Activated T-helper 17 cell treated with anti-CD3 and anti-CD28 coated beads, Interleukin-2, amount 50 U/mL, for 72 hours (primary cell): ENCODE measurements around the gene STXBP1. TPM values are rescaled to one million over a fixed set of nuclear protein-coding genes. Genes with fewer than 3 reads are reported as not detected.

ENCODE experiments used
- ATAC-seq: fragments of 150-1000 bp; cut with Tn5 transposase; replicated peaks from 2 replicates; pipeline ENCODE4 v1.10.0; 2021; ENCODE audit warnings: mild to moderate bottlenecking, moderate library complexity
- H3K27ac Mint-ChIP-seq: one replicate; pipeline ENCODE4 v1.8.0; 2022; ENCODE audit warnings: mixed read lengths
- H3K27me3 Mint-ChIP-seq: one replicate; pipeline ENCODE4 v1.8.0; 2022; ENCODE audit warnings: mixed read lengths
- H3K36me3 Mint-ChIP-seq: one replicate; pipeline ENCODE4 v1.8.0; 2022; ENCODE audit warnings: low read depth, mild to moderate bottlenecking, mixed read lengths
- H3K4me1 Mint-ChIP-seq: one replicate; pipeline ENCODE4 v1.8.0; 2022; ENCODE audit warnings: mixed read lengths
- H3K4me3 Mint-ChIP-seq: one replicate; pipeline ENCODE4 v1.8.0; 2022; ENCODE audit warnings: mild to moderate bottlenecking, mixed read lengths
- H3K9me3 Mint-ChIP-seq: one replicate; pipeline ENCODE4 v1.8.0; 2022; ENCODE audit warnings: mixed read lengths
- total RNA-seq, 2 donors: library from RNA; stranded (reverse); gene quantifications; one replicate each; pipeline ENCODE4 v1.2.3, GENCODE V29; 2022

Gene STXBP1
- total RNA-seq, 2 donors from 2014 or later = 14.7 to 17.1 TPM

DNA sequence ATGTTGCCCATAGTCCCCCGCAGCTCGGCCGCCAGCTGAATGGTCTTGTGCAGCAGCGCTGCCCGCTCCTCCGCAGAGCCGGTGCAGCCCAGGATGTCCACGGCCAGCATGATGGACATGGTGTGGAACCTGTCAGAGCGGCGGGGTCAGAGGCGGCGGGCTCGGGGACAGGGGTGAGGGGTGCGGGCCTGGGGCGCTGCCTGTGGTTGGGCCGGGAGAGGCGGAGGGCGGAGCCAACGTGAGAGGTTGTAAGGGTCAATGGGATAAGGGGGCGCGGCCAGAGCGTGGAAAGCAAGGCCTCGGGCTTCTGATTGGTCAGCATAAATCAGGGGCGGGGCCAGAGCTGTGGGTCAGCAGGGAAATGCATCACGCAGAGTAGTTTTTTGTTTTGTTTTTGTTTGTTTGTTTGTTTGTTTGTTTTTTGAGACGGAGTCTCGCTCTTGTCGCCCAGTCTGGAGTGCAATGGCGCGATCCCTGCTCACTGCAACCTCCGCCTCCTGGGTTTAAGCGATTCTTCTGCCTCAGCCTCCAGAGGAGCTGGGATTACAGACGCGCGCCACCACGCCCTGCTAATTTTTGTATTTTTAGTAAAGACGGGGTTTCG is 129.9 kb downstream of the STXBP1 start:
- Mint-ChIP-seq H3K27ac (no peak overlapping the region), H3K4me3 (no peak overlapping the region), H3K9me3 (no peaks in the 10 kb centered on the region), H3K36me3 (peaks cover 80% of the 10 kb centered on the region), H3K4me1 (no peaks in the 10 kb centered on the region), H3K27me3 (no peaks in the 10 kb centered on the region)
- ATAC-seq = peak; percentile 21

Other genes starting within 250 kb of the STXBP1 start
- 1 to 10 TPM; 3.0 TPM for gene SLC2A8, start 215.1 kb upstream of the STXBP1 start, total RNA-seq
- gene ZNF79, start 187.9 kb upstream of the STXBP1 start, total RNA-seq = 10 to 100 TPM; 10.1 to 11.3 TPM
- gene RPL12, start 160.9 kb upstream of the STXBP1 start, total RNA-seq = 1,000 to 10,000 TPM; 1,178 to 1,829 TPM
- 10 to 100 TPM; 22.0 to 33.5 TPM for gene LRSAM1, start 160.8 kb upstream of the STXBP1 start, total RNA-seq
- gene CFAP157, start 94.7 kb downstream of the STXBP1 start, total RNA-seq = under 1 TPM in 1 of 2 donors, not detected in 1; 0.13 TPM
- gene PTRH1, start 103.4 kb downstream of the STXBP1 start, total RNA-seq = 10 to 100 TPM in 1 of 2 donors, 1 to 10 TPM in 1; 6.5 to 13.5 TPM
- 1 to 10 TPM; 1.8 to 2.0 TPM for gene TTC16, start 103.8 kb downstream of the STXBP1 start, total RNA-seq
- gene TOR2A, start 123.0 kb downstream of the STXBP1 start, total RNA-seq = 10 to 100 TPM in 1 of 2 donors, 1 to 10 TPM in 1; 8.5 to 15.7 TPM
- gene SH2D3C, start 166.4 kb downstream of the STXBP1 start, total RNA-seq = 10 to 100 TPM; 27.6 to 46.8 TPM
- gene CDK9, start 173.8 kb downstream of the STXBP1 start, total RNA-seq = 10 to 100 TPM; 82.8 to 94.2 TPM
- 10 to 100 TPM; 56.7 to 95.6 TPM for gene FPGS, start 190.6 kb downstream of the STXBP1 start, total RNA-seq
- gene ENG, start 242.4 kb downstream of the STXBP1 start, total RNA-seq = 10 to 100 TPM in 1 of 2 donors, 1 to 10 TPM in 1; 10.0 to 18.7 TPM